Measurements from ENCODE around the gene SMIM8.

- TF ChIP-seq CTCF (optimal IDR thresholded peaks at IDR 0.05 in 1 of 3, IDR thresholded peaks at IDR 0.05 in 1 of 3, conservative IDR thresholded peaks at IDR 0.05 in 1 of 3; ENCODE audit: extremely low read depth in 1 of 3, insufficient read depth in 2 of 3, low read length in 3 of 3) (no peak), EZH2 (IDR thresholded peaks at IDR 0.05; ENCODE audit: low read length) (no peak)
These were observed 43.9 kb downstream of the SMIM8 start for GRCh38 chr6:87366072-87366827.
